Osteoblast (primary cell): ENCODE results near the gene ENTPD7. TPM values are rescaled to one million over a fixed set of nuclear protein-coding genes. Genes with fewer than 3 reads are reported as not detected.

Experiments used
- DNase-seq: peaks from one replicate; pipeline ENCODE4 v3.0.0; 2011; ENCODE audit warnings: low spot score, mixed read lengths; ENCODE audit not compliant: insufficient read length; ENCODE audit errors: missing footprints
- H2AFZ ChIP-seq: 2 replicates; pipeline ENCODE4 v1.6.0; 2011; ENCODE audit warnings: mild to moderate bottlenecking, low read length
- H3K27ac ChIP-seq: 2 replicates; pipeline ENCODE4 v1.5.1; 2011; ENCODE audit warnings: mild to moderate bottlenecking, low read depth, low read length, moderate library complexity
- H3K27me3 ChIP-seq: 2 replicates; pipeline ENCODE4 v1.6.0; 2012; ENCODE audit warnings: mild to moderate bottlenecking, control low read depth, inconsistent platforms, low read length, moderate library complexity; ENCODE audit not compliant: insufficient read depth
- H3K36me3 ChIP-seq: 2 replicates; pipeline ENCODE4 v1.5.1; 2011; ENCODE audit warnings: mild to moderate bottlenecking, low read length, control low read depth, moderate library complexity; ENCODE audit not compliant: insufficient read depth
- H3K4me1 ChIP-seq: 2 replicates; pipeline ENCODE4 v1.5.1; 2011; ENCODE audit warnings: mild to moderate bottlenecking, low read length, control low read depth, moderate library complexity; ENCODE audit not compliant: insufficient read depth
- H3K4me2 ChIP-seq: 2 replicates; pipeline ENCODE4 v1.6.0; 2011; ENCODE audit warnings: mild to moderate bottlenecking, low read length; ENCODE audit not compliant: insufficient read depth
- H3K4me3 ChIP-seq: fragments of 200-600 bp; sonication (generic); 3 replicates; pipeline ENCODE4 v1.5.1; 2012; ENCODE audit warnings: mild to moderate bottlenecking, low read length, inconsistent platforms; ENCODE audit not compliant: insufficient read depth
- H3K79me2 ChIP-seq: 2 replicates; pipeline ENCODE4 v1.6.0; 2012; ENCODE audit warnings: mild to moderate bottlenecking, low read length, control low read depth, inconsistent platforms; ENCODE audit not compliant: insufficient read depth
- H3K9me3 ChIP-seq: 2 replicates; pipeline ENCODE4 v1.5.1; 2011; ENCODE audit warnings: low read depth, low read length, control low read depth
- H4K20me1 ChIP-seq: 2 replicates; pipeline ENCODE4 v1.6.0; 2012; ENCODE audit warnings: mild to moderate bottlenecking, low read length, control low read depth; ENCODE audit not compliant: insufficient read depth
- CTCF ChIP-seq: IDR thresholded peaks from 2 replicates; pipeline ENCODE4 v1.5.1; 2011; ENCODE audit warnings: mild to moderate bottlenecking, low read depth, low read length, moderate library complexity; ENCODE audit errors: extremely low read depth
- total RNA-seq: library from RNA; depleted of rRNA; stranded (reverse); fragments of >200 nt; gene quantifications from 2 replicates; pipeline ENCODE4 v1.2.3, GENCODE V29; 2012

ENTPD7 gene
- total RNA-seq, 1 donor = 35.5 TPM

- Histone ChIP-seq H3K4me2 (no peak overlapping the region), H3K4me3 (no peak overlapping the region), H4K20me1 (no peaks in the 10 kb centered on the region), H3K27me3 (no peaks in the 10 kb centered on the region), H3K79me2 (peaks cover 15% of the 10 kb centered on the region), H3K36me3 (peaks cover 81% of the 10 kb centered on the region), H3K4me1 (peaks cover 34% of the 10 kb centered on the region), H3K9me3 (no peaks in the 10 kb centered on the region), H2AFZ (no peak overlapping the region), H3K27ac (peak overlapping the region; percentile 92)
- DNase-seq = no peak
- TF ChIP-seq CTCF = no peak
Observed at GRCh38 chr10:99695761-99696160, 36.5 kb downstream of the ENTPD7 start.

- peaks cover 27% of the 10 kb centered on the region for H3K4me1 ChIP-seq
Observed at GRCh38 chr10:99698504-99699080, 39.3 kb downstream of the ENTPD7 start.

GRCh38 chr10:99700649-99701048 lies 41.3 kb downstream of the ENTPD7 start:
- H3K27me3 ChIP-seq = no peaks in the 10 kb centered on the region
- peak overlapping the region; percentile 7 for H3K27ac ChIP-seq
- H3K36me3 ChIP-seq = peaks cover 96% of the 10 kb centered on the region
- DNase-seq = no peak
- no peak for TF ChIP-seq CTCF
- H3K79me2 ChIP-seq = peaks cover 16% of the 10 kb centered on the region
- no peak overlapping the region for H3K4me3 ChIP-seq
- H3K9me3 ChIP-seq = no peaks in the 10 kb centered on the region
- H3K4me2 ChIP-seq = no peak overlapping the region
- H3K4me1 ChIP-seq = peaks cover 7% of the 10 kb centered on the region
- H4K20me1 ChIP-seq = no peaks in the 10 kb centered on the region
- no peak overlapping the region for H2AFZ ChIP-seq

More at GRCh38 chr10:99698504-99699080, 39.3 kb downstream of the ENTPD7 start:
- no peak for DNase-seq
- Histone ChIP-seq H3K36me3 (peaks cover 82% of the 10 kb centered on the region), H2AFZ (no peak overlapping the region), H3K4me2 (no peak overlapping the region), H3K9me3 (no peaks in the 10 kb centered on the region), H3K79me2 (peaks cover 15% of the 10 kb centered on the region), H3K4me3 (no peak overlapping the region), H3K27ac (no peak overlapping the region), H4K20me1 (no peaks in the 10 kb centered on the region), H3K27me3 (no peaks in the 10 kb centered on the region)
- TF ChIP-seq CTCF = peak; percentile 35

- H3K27ac ChIP-seq = peak overlapping the region; percentile 82
- no peak overlapping the region for H2AFZ ChIP-seq
- H3K4me3 ChIP-seq = no peak overlapping the region
- peaks cover 77% of the 10 kb centered on the region for H3K36me3 ChIP-seq
- no peak for DNase-seq
- H3K27me3 ChIP-seq = no peaks in the 10 kb centered on the region
- H3K4me1 ChIP-seq = peaks cover 28% of the 10 kb centered on the region
- no peak overlapping the region for H3K4me2 ChIP-seq
- H3K79me2 ChIP-seq = peaks cover 7% of the 10 kb centered on the region
- no peaks in the 10 kb centered on the region for H3K9me3 ChIP-seq
- H4K20me1 ChIP-seq = no peaks in the 10 kb centered on the region
- no peak for TF ChIP-seq CTCF
Observed at GRCh38 chr10:99708428-99709012, 49.2 kb downstream of the ENTPD7 start.
